Vagina (tissue), 2 donors: ENCODE results near the gene PRSS36. TPM values are rescaled to one million over a fixed set of nuclear protein-coding genes. Genes with fewer than 3 reads are reported as not detected.
"Not testable (repeated sequence)": the region's sequence is repeated elsewhere in the genome, so short reads cannot be mapped to it uniquely, and the experiment has no call there.

Source experiments
- DNase-seq, 2 donors: peaks; one replicate each; pipeline ENCODE4 v3.0.0-alpha.2; 2017; ENCODE audit errors: extremely low spot score in 2 of 2
- H3K27ac ChIP-seq: fragments of 200-600 bp; sonication (generic); one replicate; pipeline ENCODE4 v1.5.1; 2019
- H3K27me3 ChIP-seq: fragments of 200-600 bp; sonication (generic); one replicate; pipeline ENCODE4 v1.5.1; 2019
- H3K36me3 ChIP-seq, 2 donors: fragments of 200-600 bp; sonication (generic); one replicate each; pipeline ENCODE4 v1.5.1; 2017 to 2019
- H3K4me1 ChIP-seq: fragments of 200-600 bp; sonication (generic); one replicate; pipeline ENCODE4 v1.5.1; 2019
- H3K4me3 ChIP-seq, 2 donors: fragments of 200-600 bp; sonication (generic); 1 replicate in 1 of 2; 2 replicates in 1 of 2; pipeline ENCODE4 v1.5.1; 2016 to 2019
- H3K9me3 ChIP-seq: fragments of 200-600 bp; sonication (generic); one replicate; pipeline ENCODE4 v1.5.1; 2019
- CTCF ChIP-seq, 3 experiments: fragments of 450-650 bp in 2 of 3; fragments of 200-600 bp in 1 of 3; sonication (generic) in 1 of 3; IDR thresholded peaks; one replicate each; pipeline ENCODE4 v1.5.1; 2017 to 2019; ENCODE audit warnings: antibody characterized with exemption in 3 of 3, mild to moderate bottlenecking in 2 of 3, moderate library complexity in 2 of 3
- POLR2A ChIP-seq, 2 donors: fragments of 450-650 bp; IDR thresholded peaks; one replicate each; pipeline ENCODE4 v1.6.1; 2017; ENCODE audit warnings: antibody characterized with exemption in 2 of 2, mild to moderate bottlenecking in 2 of 2, moderate library complexity in 2 of 2
- POLR2AphosphoS5 ChIP-seq, 2 donors: sonication (generic); formaldehyde crosslinking; IDR thresholded peaks; one replicate each; pipeline ENCODE4 v1.9.0; 2017; ENCODE audit warnings: antibody characterized with exemption in 2 of 2, mild to moderate bottlenecking in 2 of 2, low read depth in 1 of 2; ENCODE audit not compliant: insufficient read depth in 1 of 2
- intact Hi-C: fragments of 100-400 bp; cut with DNase I; formaldehyde crosslinking; loops from one replicate; pipeline ENCODE4 v1.15.1; 2023
- total RNA-seq: library from RNA; depleted of rRNA; stranded (reverse); fragments of >200 nt; gene quantifications from one replicate; pipeline ENCODE4 v1.2.3, GENCODE V29; 2016

Gene PRSS36
- total RNA-seq, 1 donor from 2014 or later: 1.2 TPM

GRCh38 chr16:31179219-31179746 lies 29.4 kb upstream of the PRSS36 start:
- Histone ChIP-seq H3K27ac (peak overlapping the region; percentile 100), H3K4me3 (peak overlapping the region; percentile 73 to 99), H3K27me3 (no peaks in the 10 kb centered on the region), H3K36me3 (peaks cover 0 to 20% of the 10 kb centered on the region in 2 donors), H3K4me1 (peaks cover 41% of the 10 kb centered on the region), H3K9me3 (no peaks in the 10 kb centered on the region)
- DNase-seq: peak in 1 of 2 donors; percentile 88
- TF ChIP-seq CTCF (IDR thresholded peaks at IDR 0.05): no peak
- peak in 1 of 2 donors; percentile 79 for TF ChIP-seq POLR2A (IDR thresholded peaks at IDR 0.05)
- TF ChIP-seq POLR2AphosphoS5 (IDR thresholded peaks at IDR 0.05; ENCODE audit: insufficient read depth in 1 of 2, low read depth in 1 of 2): no peak
- intact Hi-C loops: loop anchor here (2.0 kb wide), 1 partner anchor 36 kb away; no protein-coding TSS in a partner anchor

- H3K4me3 ChIP-seq: no peak overlapping the region
- H3K27me3 ChIP-seq: no peaks in the 10 kb centered on the region
- H3K4me1 ChIP-seq: peaks cover 20% of the 10 kb centered on the region
- TF ChIP-seq POLR2A (IDR thresholded peaks at IDR 0.05): no peak
- no peak for TF ChIP-seq POLR2AphosphoS5 (IDR thresholded peaks at IDR 0.05; ENCODE audit: insufficient read depth in 1 of 2, low read depth in 1 of 2)
- no peak for TF ChIP-seq CTCF (IDR thresholded peaks at IDR 0.05)
- no peaks in the 10 kb centered on the region for H3K9me3 ChIP-seq
- no peaks in the 10 kb centered on the region for H3K36me3 ChIP-seq
- intact Hi-C loops: no loop called here
- H3K27ac ChIP-seq: no peak overlapping the region
- DNase-seq: no peak
Observed at GRCh38 chr16:31177136-31177535, 27.3 kb upstream of the PRSS36 start.

- H3K4me1 ChIP-seq, H3K36me3 ChIP-seq, DNase-seq, H3K4me3 ChIP-seq, H3K27me3 ChIP-seq, H3K9me3 ChIP-seq, intact Hi-C loops, H3K27ac ChIP-seq: not testable (repeated sequence)
Observed at GRCh38 chr16:31170048-31170447, 20.2 kb upstream of the PRSS36 start.

GRCh38 chr16:31168848-31169247 lies 19.0 kb upstream of the PRSS36 start:
- Histone ChIP-seq H3K27me3 (no peaks in the 10 kb centered on the region), H3K9me3 (no peaks in the 10 kb centered on the region), H3K4me1 (no peaks in the 10 kb centered on the region), H3K4me3 (no peak overlapping the region), H3K27ac (no peak overlapping the region), H3K36me3 (no peaks in the 10 kb centered on the region)
- intact Hi-C loops: no loop called here
- no peak for TF ChIP-seq CTCF (IDR thresholded peaks at IDR 0.05)
- no peak for TF ChIP-seq POLR2A (IDR thresholded peaks at IDR 0.05)
- TF ChIP-seq POLR2AphosphoS5 (IDR thresholded peaks at IDR 0.05; ENCODE audit: insufficient read depth in 1 of 2, low read depth in 1 of 2): no peak
- DNase-seq: no peak

- H3K4me1 ChIP-seq: no peaks in the 10 kb centered on the region
- no peaks in the 10 kb centered on the region for H3K9me3 ChIP-seq
- DNase-seq: no peak
- H3K4me3 ChIP-seq: no peak overlapping the region
- H3K36me3 ChIP-seq: no peaks in the 10 kb centered on the region
- TF ChIP-seq POLR2A (IDR thresholded peaks at IDR 0.05) (no peak), POLR2AphosphoS5 (IDR thresholded peaks at IDR 0.05; ENCODE audit: insufficient read depth in 1 of 2, low read depth in 1 of 2) (no peak), CTCF (IDR thresholded peaks at IDR 0.05) (no peak)
- intact Hi-C loops: no loop called here
- H3K27ac ChIP-seq: no peak overlapping the region
- no peaks in the 10 kb centered on the region for H3K27me3 ChIP-seq
Observed at GRCh38 chr16:31167315-31167714, 17.4 kb upstream of the PRSS36 start.
